A673 (cell line): ENCODE results near the gene SLC39A13. TPM values are rescaled to one million over a fixed set of nuclear protein-coding genes. Genes with fewer than 3 reads are reported as not detected.

Experiments
- BruUV-seq: library from RNA; stranded (reverse); fragments of 400-500 nt; replicated peaks from 2 replicates; lab custom pipeline; 2021; lab: Mats Ljungman, UMichigan
- CTCF ChIA-PET: fragments of 300-600 bp; sonication (Branson Sonifier 250); formaldehyde crosslinking; loops from one replicate; lab custom pipeline; 2022; ENCODE audit warnings: antibody characterized with exemption; lab: Charles Lee
- POLR2A ChIA-PET: fragments of 300-600 bp; sonication (Branson Sonifier 250); formaldehyde crosslinking; loops from one replicate; lab custom pipeline; 2022; ENCODE audit warnings: antibody characterized with exemption; ENCODE audit not compliant: low non-redundant PET; lab: Charles Lee
- DNase-seq: peaks from one replicate; pipeline ENCODE4 v3.0.0-alpha.2; 2015; ENCODE audit warnings: low spot score
- H3K27ac ChIP-seq: fragments of 200-600 bp; sonication (generic); 2 replicates; pipeline ENCODE4 v1.5.1; 2016; ENCODE audit warnings: mixed run types, low read depth, mild to moderate bottlenecking, mixed read lengths, antibody characterized with exemption, low read length; ENCODE audit not compliant: poor library complexity, severe bottlenecking
- H3K27me3 ChIP-seq: fragments of 200-600 bp; sonication (generic); replicated peaks from 2 replicates; pipeline ENCODE4 v1.6.1; 2017; ENCODE audit warnings: mixed run types, low read depth, mild to moderate bottlenecking, mixed read lengths, antibody characterized with exemption, low read length; ENCODE audit not compliant: insufficient read depth, poor library complexity
- H3K36me3 ChIP-seq: fragments of 200-600 bp; sonication (generic); 2 replicates; pipeline ENCODE4 v1.6.1; 2016; ENCODE audit warnings: mixed run types, mild to moderate bottlenecking, mixed read lengths, antibody characterized with exemption, low read length; ENCODE audit not compliant: insufficient read depth, poor library complexity, severe bottlenecking
- H3K4me1 ChIP-seq: fragments of 200-600 bp; sonication (generic); 2 replicates; pipeline ENCODE4 v1.6.1; 2017; ENCODE audit warnings: mixed run types, mild to moderate bottlenecking, mixed read lengths, antibody characterized with exemption, low read length; ENCODE audit not compliant: insufficient read depth, poor library complexity, severe bottlenecking
- H3K4me3 ChIP-seq: fragments of 200-600 bp; sonication (generic); 2 replicates; pipeline ENCODE4 v1.5.1; 2016; ENCODE audit warnings: low read depth, mixed run types, mild to moderate bottlenecking, mixed read lengths, low read length; ENCODE audit not compliant: poor library complexity, severe bottlenecking
- H3K9me3 ChIP-seq: fragments of 200-600 bp; sonication (generic); 2 replicates; pipeline ENCODE4 v1.6.1; 2016; ENCODE audit warnings: mixed run types, low read depth, mild to moderate bottlenecking, mixed read lengths, antibody characterized with exemption, low read length; ENCODE audit not compliant: poor library complexity, severe bottlenecking
- CTCF ChIP-seq: fragments of 300-800, 200-600 bp; sonication (generic); conservative IDR thresholded peaks from 2 replicates; pipeline ENCODE4 v1.5.1; 2017; ENCODE audit warnings: low read depth, mild to moderate bottlenecking, antibody characterized with exemption, low read length, moderate library complexity, mixed read lengths
- EZH2 ChIP-seq: fragments of 200-600 bp; sonication (generic); IDR thresholded peaks from 2 replicates; pipeline ENCODE4 v1.6.1; 2017; ENCODE audit warnings: borderline replicate concordance, low read depth, mild to moderate bottlenecking, mixed read lengths, antibody characterized with exemption, low read length; ENCODE audit not compliant: poor library complexity, severe bottlenecking
- intact Hi-C: fragments of 100-400 bp; cut with micrococcal nuclease; formaldehyde crosslinking; loops from one replicate; pipeline ENCODE4 v1.10.0; 2022; ENCODE audit not compliant: unreplicated experiment
- total RNA-seq: library from RNA; stranded (reverse); gene quantifications from 2 replicates; pipeline ENCODE4 v1.2.3, GENCODE V29; 2021

The SLC39A13 gene
- total RNA-seq, 1 experiment from 2014 or later, result 53.3 TPM

GRCh38 chr11:47448566-47449427 is 40.4 kb downstream of the SLC39A13 start, which contains the start of gene RAPSN:
TSS of gene RAPSN (minus strand) at chr11:47449136. CDS start at chr11:47448964, 172 bp downstream.
- Histone ChIP-seq H3K9me3 (no peaks in the 10 kb centered on the region), H3K4me3 (no peak within 1 kb of the TSS), H3K27ac (no peak within 1 kb of the TSS), H3K4me1 (no peaks in the 10 kb centered on the region), H3K36me3 (no peaks in the 10 kb centered on the region), H3K27me3 (no peaks in the 10 kb centered on the region)
- ChIA-PET CTCF (interaction anchor here (0.6 kb wide), 1 partner anchor 193 kb away, joined by 3 read pairs; no protein-coding TSS in a partner anchor), POLR2A (interaction anchor here (0.5 kb wide), 1 partner anchor 487 kb away, joined by 17 read pairs; no protein-coding TSS in a partner anchor)
- no peak for DNase-seq
- TF ChIP-seq CTCF (no peak), EZH2 (no peak)
- intact Hi-C loops, result no loop called here
- BruUV-seq, result no TSS peak

GRCh38 chr11:47449541-47449940 is 41.2 kb downstream of the SLC39A13 start:
- ChIA-PET CTCF (no interaction called here), POLR2A (no interaction called here)
- H3K9me3 ChIP-seq, result no peaks in the 10 kb centered on the region
- TF ChIP-seq CTCF (no peak), EZH2 (no peak)
- intact Hi-C loops, result no loop called here
- H3K36me3 ChIP-seq, result no peaks in the 10 kb centered on the region
- H3K27ac ChIP-seq, result no peak overlapping the region
- no peaks in the 10 kb centered on the region for H3K4me1 ChIP-seq
- no peak for DNase-seq
- no TSS peak for BruUV-seq
- H3K27me3 ChIP-seq, result no peaks in the 10 kb centered on the region
- no peak overlapping the region for H3K4me3 ChIP-seq

DNA sequence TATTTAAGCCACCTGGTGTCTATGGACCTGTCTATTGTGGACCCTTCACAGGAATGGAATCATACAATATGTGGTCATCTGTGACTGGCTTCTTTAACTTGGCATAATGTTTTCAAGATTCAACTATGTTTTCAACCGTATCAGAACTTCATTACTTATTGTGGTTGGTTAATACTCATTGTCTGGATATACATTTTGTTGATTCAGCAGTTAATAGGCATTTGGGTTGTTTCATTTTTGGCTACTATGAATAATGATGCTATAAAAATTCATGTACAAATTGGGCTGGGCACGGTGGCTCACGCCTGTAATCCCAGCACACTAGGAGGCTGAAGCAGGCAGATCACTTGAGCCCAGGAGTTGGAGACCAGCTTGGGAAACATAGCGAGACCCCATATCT is 43.0 kb downstream of the SLC39A13 start:
- Histone ChIP-seq H3K36me3 (no peaks in the 10 kb centered on the region), H3K27ac (no peak overlapping the region), H3K27me3 (no peaks in the 10 kb centered on the region), H3K9me3 (no peaks in the 10 kb centered on the region), H3K4me3 (no peak overlapping the region), H3K4me1 (no peaks in the 10 kb centered on the region)
- ChIA-PET CTCF (no interaction called here), POLR2A (no interaction called here)
- TF ChIP-seq CTCF (no peak), EZH2 (no peak)
- DNase-seq, result no peak
- BruUV-seq, result no TSS peak
- intact Hi-C loops, result loop anchor here (5.0 kb wide), 1 partner anchor 274 kb away; the partner anchor contains the start of gene ARFGAP2
